GM12865 (cell line): Measurements from ENCODE around the gene YKT6.
"Not testable (repeated sequence)": the region's sequence is repeated elsewhere in the genome, so short reads cannot be mapped to it uniquely, and the experiment has no call there.

Experiments used
- DNase-seq: peaks from one replicate; pipeline ENCODE4 v3.0.0; 2010; ENCODE audit warnings: low read depth
- H3K4me3 ChIP-seq: 2 replicates; pipeline ENCODE4 v1.5.1; 2011; ENCODE audit warnings: mild to moderate bottlenecking, low read depth, low read length, control low read depth
- TF ChIP-seq, protein P1 (sequence below): IDR thresholded peaks from 2 replicates; pipeline ENCODE4 v1.5.1; 2011; ENCODE audit warnings: low read length, control low read depth, low read depth, inconsistent platforms; ENCODE audit not compliant: insufficient read depth; ENCODE audit errors: missing control alignments

Gene YKT6

DNA sequence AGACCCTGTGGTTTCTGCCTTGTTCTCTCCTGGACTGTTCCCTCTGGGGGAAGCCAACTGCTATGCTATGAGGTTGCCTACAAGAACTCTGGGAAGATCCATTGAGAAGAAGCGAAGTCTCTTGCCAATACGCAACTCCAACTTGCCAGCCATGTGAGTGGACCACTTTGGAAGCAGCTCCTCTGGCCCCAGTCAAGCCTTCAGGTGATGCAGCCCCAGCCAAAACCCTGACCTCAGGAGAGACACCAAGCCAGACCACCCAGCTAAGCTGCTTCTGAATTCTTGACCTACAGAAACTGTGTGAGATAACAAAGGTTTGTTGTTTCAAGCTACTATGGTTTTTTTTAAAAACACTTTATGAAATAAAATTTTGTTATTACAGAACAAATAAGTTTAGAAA lies 39.4 kb upstream of the YKT6 start:
- DNase-seq = no peak
- H3K4me3 ChIP-seq = no peak overlapping the region
- TF ChIP-seq, protein P1, sequence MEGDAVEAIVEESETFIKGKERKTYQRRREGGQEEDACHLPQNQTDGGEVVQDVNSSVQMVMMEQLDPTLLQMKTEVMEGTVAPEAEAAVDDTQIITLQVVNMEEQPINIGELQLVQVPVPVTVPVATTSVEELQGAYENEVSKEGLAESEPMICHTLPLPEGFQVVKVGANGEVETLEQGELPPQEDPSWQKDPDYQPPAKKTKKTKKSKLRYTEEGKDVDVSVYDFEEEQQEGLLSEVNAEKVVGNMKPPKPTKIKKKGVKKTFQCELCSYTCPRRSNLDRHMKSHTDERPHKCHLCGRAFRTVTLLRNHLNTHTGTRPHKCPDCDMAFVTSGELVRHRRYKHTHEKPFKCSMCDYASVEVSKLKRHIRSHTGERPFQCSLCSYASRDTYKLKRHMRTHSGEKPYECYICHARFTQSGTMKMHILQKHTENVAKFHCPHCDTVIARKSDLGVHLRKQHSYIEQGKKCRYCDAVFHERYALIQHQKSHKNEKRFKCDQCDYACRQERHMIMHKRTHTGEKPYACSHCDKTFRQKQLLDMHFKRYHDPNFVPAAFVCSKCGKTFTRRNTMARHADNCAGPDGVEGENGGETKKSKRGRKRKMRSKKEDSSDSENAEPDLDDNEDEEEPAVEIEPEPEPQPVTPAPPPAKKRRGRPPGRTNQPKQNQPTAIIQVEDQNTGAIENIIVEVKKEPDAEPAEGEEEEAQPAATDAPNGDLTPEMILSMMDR = no peak

DNA sequence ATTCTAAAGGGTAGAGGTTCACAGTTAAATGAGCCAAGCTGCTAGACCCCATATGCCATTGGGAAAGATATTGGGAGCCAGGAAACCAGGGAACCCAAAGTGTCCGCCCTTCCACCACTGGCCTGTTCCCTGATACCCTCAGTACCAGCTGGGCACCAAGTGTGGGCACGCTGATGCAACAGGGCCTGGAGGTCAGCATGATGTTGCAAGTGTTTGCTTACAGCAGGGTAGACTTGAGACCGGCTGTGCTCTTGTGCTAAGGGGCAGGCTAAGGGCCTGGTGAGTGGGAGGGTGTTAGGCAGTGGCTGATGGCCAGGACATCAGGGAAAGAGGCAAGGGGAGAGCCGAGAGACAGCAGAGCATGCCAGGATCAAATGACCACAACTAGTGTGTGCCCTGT lies 38.6 kb upstream of the YKT6 start:
- no peak for DNase-seq
- H3K4me3 ChIP-seq = no peak overlapping the region
- TF ChIP-seq, protein P1 = no peak

DNA sequence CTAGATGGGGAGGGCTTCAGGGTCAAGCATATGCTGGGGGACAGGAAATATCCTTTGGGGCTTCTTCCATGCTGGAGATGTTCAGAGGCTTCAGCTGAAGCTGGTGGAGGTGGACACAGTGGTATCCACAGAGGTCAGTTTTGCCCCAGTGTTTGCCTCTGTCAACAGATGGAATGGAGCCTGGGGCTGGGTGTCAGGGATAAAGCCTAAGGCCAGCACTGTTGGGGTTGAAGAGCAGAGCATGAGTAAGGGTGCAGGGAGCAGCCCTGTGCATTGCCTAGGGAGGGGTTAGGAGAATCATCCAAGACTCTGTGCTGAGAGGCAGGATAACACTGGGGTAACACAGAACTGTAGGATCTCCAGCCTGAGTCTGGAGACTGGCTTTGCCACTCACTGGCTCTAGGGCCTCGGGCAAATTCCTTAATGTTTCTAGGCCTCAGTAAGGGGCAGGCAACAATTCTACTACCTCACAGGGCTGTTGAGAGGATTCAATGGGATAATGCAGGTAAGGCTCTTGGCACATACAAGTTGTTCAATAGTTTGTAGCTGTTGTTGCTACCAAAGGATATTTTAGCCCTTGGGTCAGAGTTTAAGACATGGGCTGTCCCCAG lies 37.9 kb upstream of the YKT6 start:
- H3K4me3 ChIP-seq = no peak overlapping the region
- TF ChIP-seq, protein P1 = no peak
- DNase-seq = no peak

DNA sequence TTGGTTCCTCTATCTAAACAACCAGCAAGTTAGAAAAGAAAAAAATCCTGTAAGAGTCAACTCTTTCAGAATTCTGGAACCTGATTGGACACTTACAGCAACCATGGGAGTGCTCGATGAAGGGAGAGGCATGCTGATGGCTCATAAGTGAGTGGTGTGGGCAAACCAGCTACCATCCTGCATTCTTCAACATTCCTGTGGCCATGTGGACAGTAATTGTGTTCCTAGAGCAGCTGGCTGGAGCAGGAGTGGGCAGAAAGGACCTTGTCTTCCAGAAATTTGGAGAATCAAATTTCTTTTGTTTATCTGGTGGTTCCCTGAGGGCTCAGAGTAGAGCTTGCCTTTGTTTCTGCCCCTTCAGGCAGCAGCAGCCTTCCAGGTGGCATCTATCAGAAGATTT lies 37.2 kb upstream of the YKT6 start:
- TF ChIP-seq, protein P1 = no peak
- H3K4me3 ChIP-seq = no peak overlapping the region
- no peak for DNase-seq

DNA sequence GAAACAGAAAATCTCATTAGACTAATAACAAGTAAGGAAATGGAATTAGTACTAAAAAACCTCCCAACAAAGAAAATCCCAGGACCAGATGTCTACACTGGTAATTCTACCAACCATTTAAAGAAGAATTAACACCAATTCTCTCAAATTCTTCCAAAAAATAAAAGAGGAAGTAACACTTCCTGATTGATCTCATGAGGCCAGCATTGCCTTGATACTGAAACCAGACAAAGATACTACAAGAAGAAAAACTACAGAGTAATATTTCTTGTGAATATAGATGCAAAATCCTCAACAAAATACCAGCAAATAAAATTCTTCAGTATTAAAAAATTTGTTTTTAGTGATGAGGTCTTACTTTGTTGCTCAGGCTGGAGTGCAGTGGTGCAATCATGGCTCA lies 32.9 kb upstream of the YKT6 start:
- TF ChIP-seq, protein P1 = no peak
- DNase-seq = peak; percentile 20
- no peak overlapping the region for H3K4me3 ChIP-seq

DNA sequence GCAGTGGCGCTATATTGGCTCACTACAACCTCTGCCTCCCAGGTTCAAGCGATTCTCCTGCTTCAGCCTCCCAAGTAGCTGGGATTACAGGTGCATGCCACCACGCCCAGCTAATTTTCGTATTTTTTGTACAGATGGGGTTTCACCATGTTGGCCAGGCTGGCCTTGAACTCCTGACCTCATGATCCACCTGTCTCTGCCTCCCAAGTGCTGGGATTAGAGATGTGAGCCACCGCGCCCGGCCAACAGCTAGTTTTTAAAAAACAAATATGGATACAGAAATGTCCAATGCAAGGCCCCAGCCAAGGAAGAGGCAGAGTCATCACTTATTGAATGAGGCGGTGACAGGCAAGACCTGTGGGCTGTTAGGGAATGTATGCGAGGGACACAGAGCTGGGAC lies 28.9 kb upstream of the YKT6 start:
- not testable (repeated sequence) for H3K4me3 ChIP-seq, DNase-seq

DNA sequence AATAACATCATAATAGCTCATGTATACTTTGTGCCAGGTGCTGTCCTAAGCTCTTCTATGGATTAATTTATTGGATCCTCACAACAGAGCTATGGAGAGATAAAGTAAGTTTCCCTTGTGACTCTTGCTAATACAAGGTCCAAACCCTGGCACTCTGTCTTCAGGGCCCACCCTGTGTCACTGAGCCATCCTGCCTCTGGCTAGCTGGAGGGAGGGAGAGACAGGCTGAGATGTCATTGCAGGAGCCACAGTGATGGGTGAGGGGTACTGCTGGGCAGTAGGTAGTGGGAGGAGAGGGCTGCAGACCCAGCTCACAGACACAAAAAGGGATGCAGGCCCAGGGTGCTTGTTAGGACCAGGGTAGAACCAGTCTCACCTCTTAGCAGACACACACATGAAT lies 28.4 kb upstream of the YKT6 start:
- H3K4me3 ChIP-seq = no peak overlapping the region
- DNase-seq = no peak
- TF ChIP-seq, protein P1 = no peak
